Mesothelial cell of epicardium (in vitro differentiated cells): ENCODE results near the gene NTM. TPM values are rescaled to one million over a fixed set of nuclear protein-coding genes. Genes with fewer than 3 reads are reported as not detected.

Experiments
- DNase-seq, 2 experiments: peaks; one replicate each; pipeline ENCODE4 v3.0.0; 2021; ENCODE audit warnings: low spot score in 2 of 2; ENCODE audit not compliant: unreplicated experiment in 2 of 2
- H3K27ac Mint-ChIP-seq: 2 replicates; pipeline ENCODE4 v1.8.0; 2021; ENCODE audit warnings: mixed read lengths
- H3K27me3 Mint-ChIP-seq: 2 replicates; pipeline ENCODE4 v1.8.0; 2021; ENCODE audit warnings: low read depth, mixed read lengths
- H3K36me3 Mint-ChIP-seq: 2 replicates; pipeline ENCODE4 v1.8.0; 2021; ENCODE audit warnings: mixed read lengths
- H3K4me1 Mint-ChIP-seq: 2 replicates; pipeline ENCODE4 v1.8.0; 2021; ENCODE audit warnings: mixed read lengths
- H3K4me3 Mint-ChIP-seq: 2 replicates; pipeline ENCODE4 v1.8.0; 2021; ENCODE audit warnings: mild to moderate bottlenecking, moderate library complexity, mixed read lengths
- H3K9me3 Mint-ChIP-seq: 2 replicates; pipeline ENCODE4 v1.8.0; 2021; ENCODE audit warnings: mixed read lengths
- CTCF ChIP-seq: fragments of 200-600 bp; sonication (generic); IDR thresholded peaks from one replicate; pipeline ENCODE4 v1.5.0; 2021; ENCODE audit warnings: antibody characterized with exemption; ENCODE audit not compliant: unreplicated experiment
- total RNA-seq: library from RNA; stranded (reverse); gene quantifications from 3 replicates; pipeline ENCODE4 v1.2.1, GENCODE V29; 2021

NTM gene
- total RNA-seq, 1 donor from 2014 or later = 3.9 TPM

- Mint-ChIP-seq H3K4me3 (no peak overlapping the region), H3K4me1 (peaks cover 6% of the 10 kb centered on the region), H3K9me3 (no peaks in the 10 kb centered on the region), H3K27me3 (peaks cover 32% of the 10 kb centered on the region), H3K27ac (no peak overlapping the region), H3K36me3 (no peaks in the 10 kb centered on the region)
- DNase-seq = no peak
- no peak for TF ChIP-seq CTCF
These were observed 682.5 kb downstream of the NTM start for GRCh38 chr11:132052904-132053303.

- Mint-ChIP-seq H3K27ac (no peak overlapping the region), H3K36me3 (no peaks in the 10 kb centered on the region), H3K4me1 (peaks cover 6% of the 10 kb centered on the region), H3K27me3 (peaks cover 26% of the 10 kb centered on the region), H3K9me3 (no peaks in the 10 kb centered on the region), H3K4me3 (no peak overlapping the region)
- no peak for TF ChIP-seq CTCF
- DNase-seq = no peak
These were observed 684.4 kb downstream of the NTM start for GRCh38 chr11:132054822-132055221.

GRCh38 chr11:132055296-132055695 lies 684.9 kb downstream of the NTM start:
- H3K4me1 Mint-ChIP-seq = peaks cover 6% of the 10 kb centered on the region
- no peak for DNase-seq
- H3K27ac Mint-ChIP-seq = no peak overlapping the region
- TF ChIP-seq CTCF = no peak
- no peaks in the 10 kb centered on the region for H3K9me3 Mint-ChIP-seq
- no peak overlapping the region for H3K4me3 Mint-ChIP-seq
- peaks cover 31% of the 10 kb centered on the region for H3K27me3 Mint-ChIP-seq
- no peaks in the 10 kb centered on the region for H3K36me3 Mint-ChIP-seq

GRCh38 chr11:132056689-132057088 lies 686.3 kb downstream of the NTM start:
- H3K27ac Mint-ChIP-seq = no peak overlapping the region
- TF ChIP-seq CTCF = no peak
- no peak for DNase-seq
- H3K4me3 Mint-ChIP-seq = no peak overlapping the region
- peaks cover 30% of the 10 kb centered on the region for H3K27me3 Mint-ChIP-seq
- no peaks in the 10 kb centered on the region for H3K9me3 Mint-ChIP-seq
- no peaks in the 10 kb centered on the region for H3K4me1 Mint-ChIP-seq
- H3K36me3 Mint-ChIP-seq = no peaks in the 10 kb centered on the region

GRCh38 chr11:132057266-132057665 lies 686.9 kb downstream of the NTM start:
- Mint-ChIP-seq H3K4me1 (no peaks in the 10 kb centered on the region), H3K36me3 (no peaks in the 10 kb centered on the region), H3K4me3 (no peak overlapping the region), H3K27ac (no peak overlapping the region), H3K27me3 (peaks cover 27% of the 10 kb centered on the region), H3K9me3 (no peaks in the 10 kb centered on the region)
- TF ChIP-seq CTCF = no peak
- DNase-seq = no peak

GRCh38 chr11:132058211-132058772 lies 687.9 kb downstream of the NTM start:
- peaks cover 26% of the 10 kb centered on the region for H3K27me3 Mint-ChIP-seq
- H3K36me3 Mint-ChIP-seq = no peaks in the 10 kb centered on the region
- TF ChIP-seq CTCF = no peak
- H3K9me3 Mint-ChIP-seq = no peaks in the 10 kb centered on the region
- H3K4me3 Mint-ChIP-seq = no peak overlapping the region
- DNase-seq = no peak
- H3K27ac Mint-ChIP-seq = no peak overlapping the region
- H3K4me1 Mint-ChIP-seq = no peaks in the 10 kb centered on the region
